Occipital lobe (tissue), 2 donors: ENCODE results near the gene SOX3. TPM values are rescaled to one million over a fixed set of nuclear protein-coding genes. Genes with fewer than 3 reads are reported as not detected.

ENCODE experiments used
- DNase-seq: peaks from one replicate; lab custom pipeline; 2025; lab: John Stamatoyannopoulos, UW
- total RNA-seq: library from RNA; depleted of rRNA; stranded (reverse); fragments of >200 nt; gene quantifications from one replicate; pipeline ENCODE4 v1.2.3, GENCODE V29; 2014

SOX3 gene
- total RNA-seq, 1 donor from 2014 or later: 5.6 TPM

GRCh38 chrX:140500441-140500840, 4.4 kb downstream of the SOX3 start:
- no peak for DNase-seq

GRCh38 chrX:140495739-140496138, 9.1 kb downstream of the SOX3 start:
- DNase-seq: no peak

- no peak for DNase-seq
Measured at GRCh38 chrX:140492066-140492994, 12.5 kb downstream of the SOX3 start.

- no peak for DNase-seq
Measured at GRCh38 chrX:140480765-140481164, 24.1 kb downstream of the SOX3 start.

- no peak for DNase-seq
Measured at GRCh38 chrX:140477987-140478386, 26.9 kb downstream of the SOX3 start.

- DNase-seq: no peak
Measured at GRCh38 chrX:140475025-140475424, 29.8 kb downstream of the SOX3 start.

GRCh38 chrX:140467211-140467610, 37.7 kb downstream of the SOX3 start:
- DNase-seq: no peak

Other genes starting within 250 kb of the SOX3 start
- 44.6 TPM for gene LINC00632, start 204.7 kb upstream of the SOX3 start, total RNA-seq